GM20431 (cell line): Measurements from ENCODE around the gene ACTL7B.
"Not testable (repeated sequence)": the region's sequence is repeated elsewhere in the genome, so short reads cannot be mapped to it uniquely, and the experiment has no call there.

ENCODE experiments used
- in situ Hi-C: fragments of 300-500 bp; cut with MseI, MboI; formaldehyde crosslinking; loops from one replicate; pipeline ENCODE4 v1.15.0; 2020; ENCODE audit warnings: low sequenced_read_pairs; ENCODE audit not compliant: unreplicated experiment

The ACTL7B gene, protein sequence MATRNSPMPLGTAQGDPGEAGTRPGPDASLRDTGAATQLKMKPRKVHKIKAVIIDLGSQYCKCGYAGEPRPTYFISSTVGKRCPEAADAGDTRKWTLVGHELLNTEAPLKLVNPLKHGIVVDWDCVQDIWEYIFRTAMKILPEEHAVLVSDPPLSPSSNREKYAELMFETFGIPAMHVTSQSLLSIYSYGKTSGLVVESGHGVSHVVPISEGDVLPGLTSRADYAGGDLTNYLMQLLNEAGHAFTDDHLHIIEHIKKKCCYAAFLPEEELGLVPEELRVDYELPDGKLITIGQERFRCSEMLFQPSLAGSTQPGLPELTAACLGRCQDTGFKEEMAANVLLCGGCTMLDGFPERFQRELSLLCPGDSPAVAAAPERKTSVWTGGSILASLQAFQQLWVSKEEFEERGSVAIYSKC

DNA sequence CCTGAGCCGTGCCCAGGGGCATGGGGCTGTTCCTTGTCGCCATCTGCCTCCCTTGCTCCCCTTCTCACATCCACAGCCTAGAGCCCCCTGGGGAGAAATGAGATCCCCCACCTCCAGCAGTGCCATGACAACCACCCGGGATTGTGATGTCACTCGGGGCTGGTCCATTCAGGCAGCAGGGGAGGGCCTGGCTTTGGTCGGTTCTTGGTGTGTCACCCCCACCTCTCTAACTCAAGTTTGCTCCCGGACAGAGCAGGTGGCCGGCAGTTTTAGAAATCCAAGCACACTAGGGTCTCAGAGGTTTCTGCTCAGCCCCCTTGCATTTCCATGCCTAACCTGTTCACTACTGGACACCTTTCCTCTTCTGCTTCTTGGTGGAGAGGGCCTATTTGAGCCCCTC is at the start of gene ACTL7B:
ACTL7B (minus strand) TSS at position 99 of the 400 bp plus-strand sequence; CDS start at position 43, 56 bp downstream.
- in situ Hi-C loops, result no loop called here

DNA sequence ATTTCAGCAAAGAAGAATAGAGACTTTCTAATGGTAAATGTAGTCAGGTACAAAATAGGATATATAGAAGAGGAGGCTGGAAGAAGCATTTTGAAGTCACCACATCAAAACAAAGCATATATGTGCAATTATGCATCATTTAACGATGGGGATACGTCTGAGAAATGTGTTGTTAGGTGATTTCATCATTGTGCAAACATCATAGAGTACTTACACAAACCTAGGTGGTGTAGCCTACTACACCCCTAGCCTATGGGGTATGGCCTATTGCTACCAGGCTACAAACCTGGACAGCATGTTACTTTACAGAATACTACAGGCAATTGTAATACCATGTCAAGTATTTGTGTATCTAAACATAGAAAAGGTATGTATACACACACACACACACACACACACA is 49.7 kb upstream of the ACTL7B start:
- in situ Hi-C loops, result no loop called here

DNA sequence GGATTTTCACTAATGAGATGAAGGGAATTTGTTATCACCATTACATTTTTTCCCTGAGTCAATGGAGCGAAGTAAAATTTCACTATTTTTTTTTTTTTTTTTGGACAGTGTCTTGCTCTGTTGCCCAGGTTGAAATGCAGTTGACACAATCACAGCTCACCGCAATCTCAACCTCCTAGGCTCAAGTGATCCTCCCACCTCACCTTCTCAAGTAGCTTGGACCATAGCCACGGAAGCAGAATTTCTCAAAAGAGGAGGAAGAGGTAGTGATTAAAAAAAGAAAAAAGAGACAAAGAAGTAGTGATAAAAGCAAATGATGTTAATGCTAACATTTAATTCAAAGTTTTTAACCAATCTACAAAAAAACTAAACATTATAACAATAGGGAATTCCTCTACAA is 48.4 kb upstream of the ACTL7B start:
- in situ Hi-C loops, result no loop called here

DNA sequence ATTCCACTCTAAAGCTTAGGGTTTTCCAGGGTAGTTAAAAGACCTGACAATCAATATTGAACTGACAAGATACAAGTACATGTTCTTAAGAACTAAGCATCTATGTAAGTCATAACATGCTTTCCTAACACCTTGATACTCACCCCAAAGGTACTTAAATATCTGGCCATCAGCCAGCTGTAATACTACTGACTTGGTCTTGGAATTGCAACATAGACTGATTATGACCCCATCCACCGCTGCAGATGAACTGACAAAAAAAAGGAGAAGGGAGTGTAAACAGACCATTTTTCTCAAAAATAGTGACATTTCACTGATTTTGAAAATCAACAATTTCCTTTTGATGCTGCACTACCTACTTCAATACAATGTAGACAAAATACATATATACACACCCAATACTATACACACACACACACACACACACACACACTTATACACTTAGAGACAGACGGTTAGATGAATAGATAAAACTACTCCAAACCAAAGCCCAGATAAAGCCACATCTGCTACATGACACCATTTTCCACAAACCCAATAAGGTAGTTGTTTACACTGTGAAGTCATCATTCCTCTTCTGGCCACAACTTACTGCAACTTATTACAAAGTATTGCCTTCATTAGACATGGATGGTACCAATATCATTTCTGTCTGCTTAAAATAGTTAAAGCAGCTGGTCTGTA is 47.8 kb upstream of the ACTL7B start:
- in situ Hi-C loops, result no loop called here

DNA sequence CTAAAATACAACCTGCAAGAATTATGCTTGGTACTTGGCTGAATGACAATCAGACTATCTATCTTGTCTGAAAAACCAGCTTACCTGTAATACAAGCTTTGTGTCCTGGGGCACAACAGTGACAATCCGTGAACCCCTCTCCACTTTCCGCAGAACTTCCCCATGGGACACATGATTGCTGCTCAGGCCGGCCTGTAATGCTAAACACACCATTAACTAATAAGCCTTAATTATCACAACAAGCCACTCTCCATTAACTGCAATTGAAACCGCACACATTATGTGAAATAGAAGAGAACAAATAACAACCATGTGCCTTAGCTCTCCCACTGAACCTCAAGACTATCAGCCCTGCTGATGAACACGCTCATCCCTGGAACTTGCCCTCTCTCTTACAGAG is 44.4 kb upstream of the ACTL7B start:
- in situ Hi-C loops, result no loop called here

GRCh38 chr9:108899023-108899695 is 43.4 kb upstream of the ACTL7B start:
- in situ Hi-C loops, result not testable (repeated sequence)

DNA sequence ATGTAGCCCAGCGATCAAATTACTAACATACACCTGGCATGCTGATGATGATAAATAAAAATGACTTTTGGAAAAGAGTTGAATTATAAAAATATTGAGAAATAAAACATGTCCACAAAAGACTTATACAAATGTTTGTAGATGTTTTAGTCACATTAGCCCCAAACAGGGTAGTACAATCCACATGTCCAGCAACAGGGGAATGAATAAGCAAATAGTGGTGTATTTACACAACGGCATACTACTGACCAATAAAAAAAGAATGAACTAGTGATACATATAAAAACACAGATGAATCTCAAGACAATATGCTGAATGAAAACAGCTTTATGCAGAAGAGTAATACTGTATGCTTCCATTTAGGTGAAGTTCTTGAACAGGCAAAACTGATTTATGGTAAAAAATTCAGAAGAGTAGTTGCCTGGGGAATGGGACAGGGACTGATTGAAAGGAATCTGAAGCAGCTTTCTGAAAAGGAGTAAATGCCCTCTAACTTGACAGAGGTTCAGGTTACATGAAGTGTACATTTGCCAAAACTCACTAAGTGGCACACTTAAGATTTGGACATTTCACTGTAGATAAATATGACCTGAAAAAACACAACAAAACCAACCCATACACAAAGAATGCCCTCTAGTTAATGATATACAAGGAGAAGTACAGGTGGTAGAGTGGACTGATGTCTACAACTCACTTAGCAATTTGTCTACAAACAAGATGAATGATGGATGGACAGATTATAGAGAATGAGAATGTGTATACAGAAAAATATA is 41.7 kb upstream of the ACTL7B start:
- in situ Hi-C loops, result no loop called here

GRCh38 chr9:108894225-108894997 is 38.6 kb upstream of the ACTL7B start:
- in situ Hi-C loops, result no loop called here

DNA sequence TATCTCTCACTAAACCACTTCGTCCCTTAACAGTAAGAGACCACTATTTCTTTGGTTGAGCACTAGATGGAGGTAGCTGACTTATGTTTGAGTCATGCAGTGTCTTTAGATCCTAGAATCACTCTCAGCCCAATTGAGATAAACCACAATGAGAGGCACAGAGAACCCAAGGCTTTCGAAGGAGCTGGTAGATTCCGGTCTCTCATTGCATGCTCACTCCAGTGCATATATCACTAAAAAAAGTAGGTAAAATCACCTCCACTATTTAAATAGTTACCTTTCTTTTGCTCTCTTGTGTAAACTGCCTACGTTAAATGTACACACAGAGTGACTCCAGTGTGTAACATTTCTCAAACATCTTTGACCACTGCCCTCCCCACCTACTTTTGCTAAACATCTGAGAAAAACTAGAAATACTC is 33.9 kb upstream of the ACTL7B start:
- in situ Hi-C loops, result no loop called here

DNA sequence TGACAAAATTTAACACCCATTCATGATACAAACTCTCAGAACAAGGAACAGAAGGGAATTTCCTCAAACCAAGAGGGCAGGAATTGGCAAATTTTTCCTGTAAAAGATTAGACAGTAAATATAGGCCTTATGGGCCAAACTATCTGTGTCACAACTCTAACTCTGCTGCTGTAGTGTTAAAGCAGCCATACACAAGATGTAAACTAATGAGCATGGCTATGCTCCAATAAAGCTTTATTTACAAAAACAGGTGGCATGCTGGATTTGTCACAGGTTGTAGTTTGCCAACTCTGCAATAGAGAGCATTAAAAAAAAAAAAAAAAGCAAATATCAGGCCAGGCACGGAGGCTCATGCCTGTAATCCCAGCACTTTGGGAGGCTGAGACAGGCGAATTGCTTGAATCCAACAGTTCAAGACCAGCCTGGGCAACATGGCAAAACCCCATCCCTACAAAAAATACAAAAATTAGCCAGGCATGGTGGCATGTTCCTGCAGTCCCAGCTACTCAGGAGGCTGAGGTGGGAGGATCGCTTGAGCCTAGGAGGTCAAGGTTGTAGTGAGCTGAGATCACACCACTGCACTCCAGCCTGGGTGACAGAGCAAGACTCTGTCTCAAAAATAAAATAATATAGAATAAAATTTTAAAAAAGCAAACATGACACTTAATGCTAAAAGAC is 30.9 kb upstream of the ACTL7B start:
- in situ Hi-C loops, result not testable (repeated sequence)

GRCh38 chr9:108885643-108886348 is 30.0 kb upstream of the ACTL7B start:
- in situ Hi-C loops, result no loop called here

DNA sequence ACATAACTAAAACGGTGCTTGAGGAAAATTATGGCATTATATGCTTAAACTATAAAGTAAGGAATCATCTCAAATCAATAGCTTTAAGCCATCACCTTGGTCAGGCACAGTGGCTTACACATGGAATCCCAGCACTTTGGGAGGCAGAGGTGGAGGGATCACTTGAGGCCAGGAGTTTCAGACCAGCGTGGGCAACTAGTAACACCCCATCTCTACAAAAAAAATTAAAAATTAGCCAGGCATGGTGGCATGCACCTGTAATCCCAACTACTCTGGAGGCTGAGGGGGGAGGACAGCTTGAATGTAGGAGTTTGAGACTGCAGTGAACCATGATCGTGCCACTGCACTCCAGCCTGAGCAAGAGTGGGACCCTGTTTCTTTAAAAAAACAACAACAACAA is 28.9 kb upstream of the ACTL7B start:
- in situ Hi-C loops, result no loop called here

DNA sequence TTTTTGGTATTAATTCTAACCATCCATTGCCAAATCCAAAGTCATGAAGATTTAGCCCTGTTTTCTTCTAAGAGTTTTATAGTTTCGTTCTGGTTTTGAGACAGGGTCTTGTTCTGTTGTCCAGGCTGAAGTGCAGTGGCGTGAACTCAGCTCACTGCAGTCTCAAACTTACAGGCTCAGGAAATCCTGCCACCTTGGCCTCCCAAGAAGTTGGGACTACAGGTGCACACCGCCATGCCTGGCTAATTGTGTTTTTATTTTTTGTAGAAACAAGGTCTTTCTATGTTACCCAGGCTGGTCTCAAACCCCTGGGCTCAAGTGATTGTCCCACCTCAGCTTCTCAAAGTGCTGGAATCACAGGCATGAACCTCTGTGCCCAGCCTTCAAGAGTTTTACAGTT is 27.3 kb upstream of the ACTL7B start:
- in situ Hi-C loops, result no loop called here

DNA sequence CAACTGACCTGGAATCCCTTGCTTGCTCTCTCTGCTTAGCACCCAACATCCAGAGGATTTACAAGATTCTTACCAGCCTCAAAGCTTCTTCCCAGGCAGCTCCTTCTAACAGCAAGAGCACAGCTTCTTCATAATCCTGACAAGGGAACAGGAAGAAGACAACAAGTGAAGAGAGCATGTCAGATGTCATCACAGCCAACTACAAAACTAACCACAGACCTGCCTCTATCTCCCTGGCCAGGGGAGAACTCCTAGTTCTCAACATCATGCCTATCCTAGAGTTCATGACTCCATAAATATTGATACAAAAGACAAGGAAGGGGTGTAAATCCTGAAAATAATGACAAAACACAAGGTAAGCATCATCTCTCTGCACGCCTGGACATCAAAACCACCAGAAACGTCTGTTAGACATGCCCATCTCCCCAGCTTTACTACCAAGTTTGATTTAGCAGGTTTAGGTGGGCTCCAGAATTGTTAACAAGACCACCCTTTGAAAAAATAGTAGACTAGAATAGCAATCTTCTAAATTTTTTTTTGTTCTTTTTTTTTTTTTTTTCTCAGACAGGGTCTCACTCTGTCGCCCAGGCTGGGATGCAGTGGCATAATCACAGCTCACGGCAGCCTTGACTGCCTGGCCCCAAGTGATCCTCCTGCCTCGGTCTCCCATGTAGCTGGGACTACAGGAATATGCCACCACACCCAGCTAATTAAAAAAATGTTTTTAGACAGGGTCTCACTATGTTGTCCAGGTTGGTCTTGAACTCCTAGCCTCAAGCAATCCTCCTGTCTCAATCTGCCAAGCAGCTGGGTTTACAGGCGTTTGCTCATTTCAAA is 26.5 kb upstream of the ACTL7B start:
- in situ Hi-C loops, result no loop called here

DNA sequence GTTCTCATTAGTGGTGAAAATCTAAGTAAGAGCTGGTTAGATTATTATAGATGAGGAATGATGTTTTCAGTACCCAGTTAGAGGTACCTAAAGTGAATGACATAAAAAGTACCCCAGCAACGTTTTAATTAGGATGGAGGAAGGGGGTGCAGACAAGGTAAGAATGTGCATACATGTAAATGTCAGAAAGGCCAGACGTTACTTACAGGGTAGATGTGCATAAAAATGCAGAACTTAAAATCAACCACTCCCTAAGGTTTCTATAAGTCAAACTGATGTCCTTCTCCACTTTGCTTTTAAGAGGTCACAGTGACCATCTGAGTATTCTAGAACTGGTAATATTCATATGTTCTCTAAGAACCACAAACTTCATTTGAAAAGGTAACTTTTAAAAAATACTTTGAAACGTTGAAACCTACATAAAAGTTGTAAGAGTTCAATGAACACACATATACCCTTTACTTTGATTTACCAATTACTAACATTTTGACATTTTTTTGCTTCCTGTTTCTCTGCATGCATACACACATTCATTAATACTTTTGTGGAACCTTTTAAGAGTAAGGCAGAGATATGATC is 25.0 kb upstream of the ACTL7B start:
- in situ Hi-C loops, result no loop called here

DNA sequence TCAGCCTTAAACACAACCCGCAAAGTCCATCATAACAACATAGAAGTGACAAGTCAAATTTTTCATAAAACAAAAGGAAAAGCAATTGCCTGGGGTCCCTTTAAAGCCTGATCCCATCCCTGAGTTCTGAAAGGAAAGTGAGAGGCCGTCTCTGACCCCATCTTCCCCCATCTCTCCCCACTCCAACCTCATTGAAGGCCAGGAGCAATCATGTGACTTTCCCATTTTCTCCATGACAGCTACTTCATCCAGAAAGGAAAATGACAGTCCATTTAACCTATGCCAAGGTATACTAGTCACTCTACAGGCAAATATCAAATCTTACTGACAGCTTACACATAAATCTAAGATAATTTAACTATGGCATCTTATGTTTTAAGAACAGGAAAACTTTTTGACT is 21.7 kb upstream of the ACTL7B start:
- in situ Hi-C loops, result no loop called here

- in situ Hi-C loops, result no loop called here
Measured at GRCh38 chr9:108876425-108876824, 20.6 kb upstream of the ACTL7B start.
